Spleen (tissue), 7 donors: ENCODE results near the gene NTN4.

Experiments used
- POLR2A ChIP-seq, 3 donors: fragments of 450-650 bp; IDR thresholded peaks; one replicate each; pipeline ENCODE4 v1.5.1; 2017; ENCODE audit warnings: antibody characterized with exemption in 3 of 3, mild to moderate bottlenecking in 1 of 3
- POLR2AphosphoS5 ChIP-seq, 3 donors: sonication (generic); formaldehyde crosslinking; IDR thresholded peaks; one replicate each; pipeline ENCODE4 v1.5.1; 2017; ENCODE audit warnings: antibody characterized with exemption in 3 of 3
- TF ChIP-seq, protein P1 (sequence below), 11 experiments: fragments of 200-600 bp in 7 of 11; fragments of 450-650 bp in 4 of 11; sonication (generic) in 4 of 11; IDR thresholded peaks in 8 of 11; conservative IDR thresholded peaks in 3 of 11; 1 replicate in 7 of 11; 2 replicates in 4 of 11; pipeline versions ENCODE4 v1.4.0 to v1.8.0; 2016 to 2021; ENCODE audit warnings: antibody characterized with exemption in 11 of 11, inconsistent platforms in 4 of 11, mild to moderate bottlenecking in 1 of 11
- donor health status: DM: no; HTN: no; CAD: no; lungs with moderate emphysema.
- donor health status: DM: no; HTN: no; CAD: no.
- donor health status: DM: no; HTN: no; CAD: no.

DNA sequence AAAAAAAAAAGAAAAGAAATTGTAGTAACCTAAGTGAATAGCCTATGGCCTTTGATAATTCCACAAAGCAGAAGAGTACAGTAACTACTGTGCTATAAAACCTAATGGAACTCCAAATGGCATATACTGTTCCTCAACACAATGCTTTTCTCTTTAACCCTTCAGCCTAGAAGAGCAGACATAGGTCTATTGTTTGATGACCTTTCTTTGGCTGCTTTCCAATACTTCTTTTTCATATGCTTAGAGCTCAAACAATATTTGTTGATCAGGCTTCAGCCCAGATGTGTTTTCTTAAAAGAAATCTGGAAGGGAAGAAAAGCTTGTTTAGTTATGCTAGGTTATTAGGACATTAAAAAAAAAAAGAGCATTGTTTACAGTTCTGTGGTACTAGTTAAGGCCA is 116.4 kb downstream of the NTN4 start:
- no peak for TF ChIP-seq POLR2AphosphoS5 (IDR thresholded peaks at IDR 0.05)
- TF ChIP-seq POLR2A (IDR thresholded peaks at IDR 0.05): no peak
- TF ChIP-seq, protein P1, sequence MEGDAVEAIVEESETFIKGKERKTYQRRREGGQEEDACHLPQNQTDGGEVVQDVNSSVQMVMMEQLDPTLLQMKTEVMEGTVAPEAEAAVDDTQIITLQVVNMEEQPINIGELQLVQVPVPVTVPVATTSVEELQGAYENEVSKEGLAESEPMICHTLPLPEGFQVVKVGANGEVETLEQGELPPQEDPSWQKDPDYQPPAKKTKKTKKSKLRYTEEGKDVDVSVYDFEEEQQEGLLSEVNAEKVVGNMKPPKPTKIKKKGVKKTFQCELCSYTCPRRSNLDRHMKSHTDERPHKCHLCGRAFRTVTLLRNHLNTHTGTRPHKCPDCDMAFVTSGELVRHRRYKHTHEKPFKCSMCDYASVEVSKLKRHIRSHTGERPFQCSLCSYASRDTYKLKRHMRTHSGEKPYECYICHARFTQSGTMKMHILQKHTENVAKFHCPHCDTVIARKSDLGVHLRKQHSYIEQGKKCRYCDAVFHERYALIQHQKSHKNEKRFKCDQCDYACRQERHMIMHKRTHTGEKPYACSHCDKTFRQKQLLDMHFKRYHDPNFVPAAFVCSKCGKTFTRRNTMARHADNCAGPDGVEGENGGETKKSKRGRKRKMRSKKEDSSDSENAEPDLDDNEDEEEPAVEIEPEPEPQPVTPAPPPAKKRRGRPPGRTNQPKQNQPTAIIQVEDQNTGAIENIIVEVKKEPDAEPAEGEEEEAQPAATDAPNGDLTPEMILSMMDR (IDR thresholded peaks at IDR 0.05 in 8 of 11, conservative IDR thresholded peaks at IDR 0.05 in 3 of 11): no peak
